ENCODE measurements around the gene RNU6-9.
A peak's percentile ranks its signal among the peaks of the same experiment; 100 is the strongest.

RNU6-9 gene

DNA sequence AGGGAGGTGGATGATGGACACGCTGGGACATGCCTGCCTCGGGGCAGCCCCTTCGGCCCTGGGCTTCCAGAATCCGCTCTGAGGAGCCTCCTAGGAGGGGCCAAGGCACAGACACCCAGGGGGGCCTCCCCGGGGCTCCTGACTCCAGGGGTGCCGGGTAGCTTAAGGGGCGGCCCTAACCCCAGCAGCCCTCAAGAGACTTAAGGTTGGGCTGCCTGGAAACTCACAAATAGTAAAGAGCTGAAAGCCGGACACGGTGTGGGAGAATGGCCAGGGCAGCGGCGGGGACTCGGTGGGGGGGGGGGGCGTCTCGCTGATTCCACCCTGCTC, 40.2 kb downstream of the RNU6-9 start:
- no peak for TF ChIP-seq SNAI2 (CRISPR knock-in tag; IDR thresholded peaks at IDR 0.05)
- TF ChIP-seq, protein P1, sequence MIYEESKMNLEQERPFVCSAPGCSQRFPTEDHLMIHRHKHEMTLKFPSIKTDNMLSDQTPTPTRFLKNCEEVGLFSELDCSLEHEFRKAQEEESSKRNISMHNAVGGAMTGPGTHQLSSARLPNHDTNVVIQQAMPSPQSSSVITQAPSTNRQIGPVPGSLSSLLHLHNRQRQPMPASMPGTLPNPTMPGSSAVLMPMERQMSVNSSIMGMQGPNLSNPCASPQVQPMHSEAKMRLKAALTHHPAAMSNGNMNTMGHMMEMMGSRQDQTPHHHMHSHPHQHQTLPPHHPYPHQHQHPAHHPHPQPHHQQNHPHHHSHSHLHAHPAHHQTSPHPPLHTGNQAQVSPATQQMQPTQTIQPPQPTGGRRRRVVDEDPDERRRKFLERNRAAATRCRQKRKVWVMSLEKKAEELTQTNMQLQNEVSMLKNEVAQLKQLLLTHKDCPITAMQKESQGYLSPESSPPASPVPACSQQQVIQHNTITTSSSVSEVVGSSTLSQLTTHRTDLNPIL (CRISPR knock-in tag; IDR thresholded peaks at IDR 0.05; ENCODE audit: low read depth), result no peak
- TF ChIP-seq GLIS3 (CRISPR knock-in tag; IDR thresholded peaks at IDR 0.05), result no peak
- TF ChIP-seq ISL1 (CRISPR knock-in tag; IDR thresholded peaks at IDR 0.05), result no peak
- no peak for TF ChIP-seq PPARA (CRISPR knock-in tag; IDR thresholded peaks at IDR 0.05; ENCODE audit: borderline replicate concordance)
- TF ChIP-seq ZNF70 (CRISPR knock-in tag; IDR thresholded peaks at IDR 0.05), result no peak
- TF ChIP-seq ZFP30 (CRISPR knock-in tag; IDR thresholded peaks at IDR 0.05), result no peak
- TF ChIP-seq, protein P2, sequence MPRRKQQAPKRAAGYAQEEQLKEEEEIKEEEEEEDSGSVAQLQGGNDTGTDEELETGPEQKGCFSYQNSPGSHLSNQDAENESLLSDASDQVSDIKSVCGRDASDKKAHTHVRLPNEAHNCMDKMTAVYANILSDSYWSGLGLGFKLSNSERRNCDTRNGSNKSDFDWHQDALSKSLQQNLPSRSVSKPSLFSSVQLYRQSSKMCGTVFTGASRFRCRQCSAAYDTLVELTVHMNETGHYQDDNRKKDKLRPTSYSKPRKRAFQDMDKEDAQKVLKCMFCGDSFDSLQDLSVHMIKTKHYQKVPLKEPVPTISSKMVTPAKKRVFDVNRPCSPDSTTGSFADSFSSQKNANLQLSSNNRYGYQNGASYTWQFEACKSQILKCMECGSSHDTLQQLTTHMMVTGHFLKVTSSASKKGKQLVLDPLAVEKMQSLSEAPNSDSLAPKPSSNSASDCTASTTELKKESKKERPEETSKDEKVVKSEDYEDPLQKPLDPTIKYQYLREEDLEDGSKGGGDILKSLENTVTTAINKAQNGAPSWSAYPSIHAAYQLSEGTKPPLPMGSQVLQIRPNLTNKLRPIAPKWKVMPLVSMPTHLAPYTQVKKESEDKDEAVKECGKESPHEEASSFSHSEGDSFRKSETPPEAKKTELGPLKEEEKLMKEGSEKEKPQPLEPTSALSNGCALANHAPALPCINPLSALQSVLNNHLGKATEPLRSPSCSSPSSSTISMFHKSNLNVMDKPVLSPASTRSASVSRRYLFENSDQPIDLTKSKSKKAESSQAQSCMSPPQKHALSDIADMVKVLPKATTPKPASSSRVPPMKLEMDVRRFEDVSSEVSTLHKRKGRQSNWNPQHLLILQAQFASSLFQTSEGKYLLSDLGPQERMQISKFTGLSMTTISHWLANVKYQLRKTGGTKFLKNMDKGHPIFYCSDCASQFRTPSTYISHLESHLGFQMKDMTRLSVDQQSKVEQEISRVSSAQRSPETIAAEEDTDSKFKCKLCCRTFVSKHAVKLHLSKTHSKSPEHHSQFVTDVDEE (CRISPR knock-in tag; IDR thresholded peaks at IDR 0.05), result no peak
- TF ChIP-seq TOX (CRISPR knock-in tag; IDR thresholded peaks at IDR 0.05; ENCODE audit: borderline replicate concordance), result no peak
- no peak for TF ChIP-seq ESRRG (CRISPR knock-in tag; IDR thresholded peaks at IDR 0.05)
- no peak for TF ChIP-seq ARNTL (CRISPR knock-in tag; IDR thresholded peaks at IDR 0.05; ENCODE audit: borderline replicate concordance, low read depth)
- TF ChIP-seq, protein P3, sequence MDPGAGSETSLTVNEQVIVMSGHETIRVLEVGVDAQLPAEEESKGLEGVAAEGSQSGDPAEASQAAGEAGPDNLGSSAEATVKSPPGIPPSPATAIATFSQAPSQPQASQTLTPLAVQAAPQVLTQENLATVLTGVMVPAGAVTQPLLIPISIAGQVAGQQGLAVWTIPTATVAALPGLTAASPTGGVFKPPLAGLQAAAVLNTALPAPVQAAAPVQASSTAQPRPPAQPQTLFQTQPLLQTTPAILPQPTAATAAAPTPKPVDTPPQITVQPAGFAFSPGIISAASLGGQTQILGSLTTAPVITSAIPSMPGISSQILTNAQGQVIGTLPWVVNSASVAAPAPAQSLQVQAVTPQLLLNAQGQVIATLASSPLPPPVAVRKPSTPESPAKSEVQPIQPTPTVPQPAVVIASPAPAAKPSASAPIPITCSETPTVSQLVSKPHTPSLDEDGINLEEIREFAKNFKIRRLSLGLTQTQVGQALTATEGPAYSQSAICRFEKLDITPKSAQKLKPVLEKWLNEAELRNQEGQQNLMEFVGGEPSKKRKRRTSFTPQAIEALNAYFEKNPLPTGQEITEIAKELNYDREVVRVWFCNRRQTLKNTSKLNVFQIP (CRISPR knock-in tag; IDR thresholded peaks at IDR 0.05; ENCODE audit: borderline replicate concordance, low read depth), result no peak
- no peak for TF ChIP-seq ZFP3 (CRISPR knock-in tag; IDR thresholded peaks at IDR 0.05)
- TF ChIP-seq, protein P4, sequence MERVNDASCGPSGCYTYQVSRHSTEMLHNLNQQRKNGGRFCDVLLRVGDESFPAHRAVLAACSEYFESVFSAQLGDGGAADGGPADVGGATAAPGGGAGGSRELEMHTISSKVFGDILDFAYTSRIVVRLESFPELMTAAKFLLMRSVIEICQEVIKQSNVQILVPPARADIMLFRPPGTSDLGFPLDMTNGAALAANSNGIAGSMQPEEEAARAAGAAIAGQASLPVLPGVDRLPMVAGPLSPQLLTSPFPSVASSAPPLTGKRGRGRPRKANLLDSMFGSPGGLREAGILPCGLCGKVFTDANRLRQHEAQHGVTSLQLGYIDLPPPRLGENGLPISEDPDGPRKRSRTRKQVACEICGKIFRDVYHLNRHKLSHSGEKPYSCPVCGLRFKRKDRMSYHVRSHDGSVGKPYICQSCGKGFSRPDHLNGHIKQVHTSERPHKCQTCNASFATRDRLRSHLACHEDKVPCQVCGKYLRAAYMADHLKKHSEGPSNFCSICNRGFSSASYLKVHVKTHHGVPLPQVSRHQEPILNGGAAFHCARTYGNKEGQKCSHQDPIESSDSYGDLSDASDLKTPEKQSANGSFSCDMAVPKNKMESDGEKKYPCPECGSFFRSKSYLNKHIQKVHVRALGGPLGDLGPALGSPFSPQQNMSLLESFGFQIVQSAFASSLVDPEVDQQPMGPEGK (CRISPR knock-in tag; IDR thresholded peaks at IDR 0.05; ENCODE audit: borderline replicate concordance), result no peak
- TF ChIP-seq RARB (CRISPR knock-in tag; IDR thresholded peaks at IDR 0.05), result no peak
- TF ChIP-seq CSDC2 (CRISPR knock-in tag; IDR thresholded peaks at IDR 0.05), result no peak
- peak; percentile 61 for ATAC-seq

DNA sequence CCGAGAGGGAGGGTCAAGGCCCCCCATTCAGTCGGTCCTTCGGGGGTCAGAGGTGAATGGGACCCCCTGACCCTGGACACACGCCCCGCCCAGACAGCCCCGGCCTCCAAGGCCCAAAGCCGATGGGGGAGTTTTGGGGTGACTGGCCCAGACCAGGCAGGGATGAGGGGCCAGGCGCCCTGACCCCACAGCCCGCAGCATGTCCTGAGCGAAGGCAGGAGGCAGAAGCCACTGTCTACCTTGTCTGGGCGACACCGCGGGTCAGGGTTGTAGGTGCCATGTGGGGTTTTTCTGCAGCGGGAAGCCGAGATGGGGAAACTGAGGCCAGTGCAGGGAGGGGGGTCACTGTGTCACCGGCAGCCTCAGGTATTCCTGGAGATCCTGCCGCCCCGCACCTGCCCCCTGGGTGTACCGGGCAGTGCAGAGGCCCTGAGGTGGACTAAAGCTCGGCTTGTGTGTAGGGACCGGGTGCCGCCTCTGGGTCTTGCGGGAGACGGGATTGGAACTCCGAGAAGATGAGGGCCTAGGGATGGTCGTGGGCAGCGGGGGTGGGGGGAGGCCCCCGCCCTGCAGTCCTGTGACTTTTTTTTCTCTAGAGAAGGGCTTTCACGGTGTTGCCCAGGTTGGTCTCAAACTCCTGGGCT, 41.0 kb downstream of the RNU6-9 start:
- TF ChIP-seq SNAI2 (CRISPR knock-in tag; IDR thresholded peaks at IDR 0.05), result no peak
- TF ChIP-seq OSR1 (CRISPR knock-in tag; IDR thresholded peaks at IDR 0.05), result no peak
- no peak for TF ChIP-seq CSDC2 (CRISPR knock-in tag; IDR thresholded peaks at IDR 0.05)
- ATAC-seq, result no peak; the same call in 2 of the 3 replicates

DNA sequence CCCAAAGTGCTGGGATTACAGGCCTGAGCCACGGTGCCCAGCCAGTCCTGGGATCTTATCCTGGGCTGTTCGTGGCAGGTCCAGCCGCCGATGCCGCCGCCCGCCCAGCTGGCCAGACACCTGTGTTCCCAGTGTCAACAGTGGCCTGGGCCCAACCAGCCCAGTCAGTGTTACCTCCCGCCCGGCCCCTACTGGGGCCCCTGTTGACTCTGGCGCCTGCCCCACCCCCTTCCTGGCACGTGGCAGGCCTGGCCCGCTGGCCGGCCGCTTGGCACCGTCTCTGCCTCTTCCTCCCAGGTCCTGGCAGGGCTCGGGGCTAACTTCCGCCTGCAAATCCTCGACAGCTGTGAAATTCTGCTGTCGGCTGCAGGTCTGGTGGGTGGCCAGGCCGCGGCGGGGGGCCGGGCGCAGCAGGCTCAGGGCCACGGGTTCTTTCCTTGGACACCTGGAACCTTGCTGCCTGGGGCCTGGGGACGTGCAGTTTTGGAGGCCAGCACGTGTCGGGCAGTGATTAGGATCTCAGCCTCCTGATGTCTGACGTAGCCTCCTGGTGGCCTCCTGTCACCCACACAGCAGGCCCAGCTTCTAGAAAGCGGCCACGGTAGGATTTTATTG, 41.7 kb downstream of the RNU6-9 start:
- peak; percentile 32 for ATAC-seq
- TF ChIP-seq ZC3H10 (CRISPR knock-in tag; IDR thresholded peaks at IDR 0.05) (no peak), ZNF565 (CRISPR knock-in tag; conservative IDR thresholded peaks at IDR 0.05; ENCODE audit: low read depth) (no peak), TOX (CRISPR knock-in tag; IDR thresholded peaks at IDR 0.05; ENCODE audit: borderline replicate concordance) (no peak), ARNTL (CRISPR knock-in tag; IDR thresholded peaks at IDR 0.05; ENCODE audit: borderline replicate concordance, low read depth) (peak; percentile 83), CSDC2 (CRISPR knock-in tag; IDR thresholded peaks at IDR 0.05) (no peak), TCF4 (CRISPR knock-in tag; IDR thresholded peaks at IDR 0.05; ENCODE audit: borderline replicate concordance) (peak; percentile 59; the same call in 1 of the 2 replicates), ZNF8 (CRISPR knock-in tag; IDR thresholded peaks at IDR 0.05) (no peak), ESRRG (CRISPR knock-in tag; IDR thresholded peaks at IDR 0.05) (no peak), ZFP3 (CRISPR knock-in tag; IDR thresholded peaks at IDR 0.05) (no peak), PPARA (CRISPR knock-in tag; IDR thresholded peaks at IDR 0.05; ENCODE audit: borderline replicate concordance) (no peak), GLIS3 (CRISPR knock-in tag; IDR thresholded peaks at IDR 0.05) (no peak), SNAI2 (CRISPR knock-in tag; IDR thresholded peaks at IDR 0.05) (0 out of 2 replicates have a peak, but pooled peaks have one; percentile 12)
- TF ChIP-seq, protein P4 (CRISPR knock-in tag; IDR thresholded peaks at IDR 0.05; ENCODE audit: borderline replicate concordance), result no peak
- TF ChIP-seq, protein P2 (CRISPR knock-in tag; IDR thresholded peaks at IDR 0.05), result peak; percentile 76; the same call in 1 of the 2 replicates

Measured in SK-N-SH treated with all-trans-retinoic acid at 6 μM for 48 hours (cell line).